C4-2B (cell line): ENCODE measurements around the gene LHX5.

Source experiments
- CTCF ChIP-seq: fragments of 450-650 bp; conservative IDR thresholded peaks from 2 replicates; pipeline ENCODE4 v1.5.1; 2017; ENCODE audit warnings: mild to moderate bottlenecking
- ZFX ChIP-seq: fragments of 450-650 bp; IDR thresholded peaks from 2 replicates; pipeline ENCODE4 v1.6.1; 2017

DNA sequence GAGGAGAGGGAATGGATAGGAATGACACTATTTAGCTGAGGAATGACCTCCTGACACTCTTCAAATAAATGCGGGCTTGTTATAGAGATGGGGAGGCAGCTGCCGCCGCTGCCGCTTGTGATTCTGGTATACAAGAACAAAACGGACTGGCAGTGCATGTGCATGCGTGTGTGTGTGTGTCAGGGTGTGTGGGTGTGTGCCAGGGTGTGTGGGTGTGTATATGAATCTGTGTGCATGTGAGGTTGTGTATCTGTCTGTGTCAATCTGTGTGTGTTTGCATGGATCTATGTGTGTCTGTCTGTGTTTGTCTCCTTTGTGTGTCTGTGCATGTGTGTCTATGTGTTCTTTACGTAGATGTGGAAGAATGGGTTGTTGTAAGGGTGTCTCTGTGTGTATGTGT lies 26.0 kb upstream of the LHX5 start:
- no peak for TF ChIP-seq CTCF
- no peak for TF ChIP-seq ZFX
